Tibial nerve (tissue), 4 donors: Measurements from ENCODE around the gene OR52H1.

Experiments used
- CTCF ChIP-seq, 5 experiments: fragments of 200-600 bp in 3 of 5; fragments of 450-650 bp in 2 of 5; sonication (generic) in 3 of 5; IDR thresholded peaks; one replicate each; pipeline ENCODE4 v1.5.1; 2016 to 2019; ENCODE audit warnings: antibody characterized with exemption in 5 of 5, mild to moderate bottlenecking in 3 of 5, moderate library complexity in 2 of 5
- EP300 ChIP-seq, 2 donors: sonication (generic); formaldehyde crosslinking; IDR thresholded peaks; one replicate each; pipeline ENCODE4 v1.6.1; 2017; ENCODE audit warnings: antibody characterized with exemption in 2 of 2, mild to moderate bottlenecking in 1 of 2
- POLR2A ChIP-seq, 2 donors: fragments of 450-650 bp; IDR thresholded peaks; one replicate each; pipeline ENCODE4 v1.6.1; 2017; ENCODE audit warnings: antibody characterized with exemption in 2 of 2, mild to moderate bottlenecking in 2 of 2, moderate library complexity in 2 of 2

- TF ChIP-seq CTCF (IDR thresholded peaks at IDR 0.05) (no peak), EP300 (IDR thresholded peaks at IDR 0.05) (no peak), POLR2A (IDR thresholded peaks at IDR 0.05) (no peak)
Measured at GRCh38 chr11:5547982-5548381, 358 bp downstream of the OR52H1 start.
